NCI-H2227 treated with DMSO at 0.1 percent for 48 hours (cell line): ENCODE results near the gene IRF8.
"Not testable (repeated sequence)": the region's sequence is repeated elsewhere in the genome, so short reads cannot be mapped to it uniquely, and the experiment has no call there.

Experiments
- DNase-seq: peaks from one replicate; lab custom pipeline; 2025; lab: John Stamatoyannopoulos, UW

The IRF8 gene

DNA sequence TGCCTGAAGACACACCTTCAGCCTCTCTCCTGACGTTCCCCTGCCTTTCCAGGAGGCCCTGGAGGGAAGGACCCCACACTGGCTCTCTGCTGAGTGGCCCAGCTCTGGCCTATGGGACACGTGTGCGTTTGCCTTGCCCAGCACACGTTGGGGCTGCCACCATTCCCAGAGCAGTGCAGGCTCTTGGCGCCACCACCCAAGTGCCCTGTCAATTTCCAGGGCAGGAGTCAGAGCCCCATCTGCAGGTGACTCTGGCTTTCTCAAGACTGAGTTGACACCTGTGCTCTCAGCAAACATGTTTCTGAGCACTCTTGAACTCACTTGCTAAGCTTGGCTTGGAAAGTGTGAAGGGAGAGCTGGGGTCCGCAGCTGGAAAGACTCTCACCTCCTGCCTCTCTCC is 4.7 kb upstream of the IRF8 start:
- DNase-seq: no peak

DNA sequence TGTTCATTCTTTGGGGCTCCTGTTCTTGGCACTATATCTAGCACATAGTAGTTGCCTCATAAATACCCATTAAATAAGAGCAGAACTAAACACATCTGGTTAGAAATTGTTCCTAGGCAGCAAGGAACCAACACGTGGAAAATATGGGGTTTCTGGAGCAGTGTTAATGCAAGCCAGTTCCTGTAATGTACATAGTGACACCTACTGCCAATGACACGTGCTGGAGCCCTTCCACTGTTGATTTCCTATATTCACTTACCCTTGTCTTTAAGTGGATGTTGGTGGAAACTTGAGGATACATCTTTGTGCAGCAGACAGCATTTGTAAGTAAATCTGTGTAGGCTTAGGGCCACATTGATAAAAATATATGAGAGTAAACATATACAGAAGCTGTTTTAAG is 1.6 kb upstream of the IRF8 start:
- DNase-seq: no peak

DNA sequence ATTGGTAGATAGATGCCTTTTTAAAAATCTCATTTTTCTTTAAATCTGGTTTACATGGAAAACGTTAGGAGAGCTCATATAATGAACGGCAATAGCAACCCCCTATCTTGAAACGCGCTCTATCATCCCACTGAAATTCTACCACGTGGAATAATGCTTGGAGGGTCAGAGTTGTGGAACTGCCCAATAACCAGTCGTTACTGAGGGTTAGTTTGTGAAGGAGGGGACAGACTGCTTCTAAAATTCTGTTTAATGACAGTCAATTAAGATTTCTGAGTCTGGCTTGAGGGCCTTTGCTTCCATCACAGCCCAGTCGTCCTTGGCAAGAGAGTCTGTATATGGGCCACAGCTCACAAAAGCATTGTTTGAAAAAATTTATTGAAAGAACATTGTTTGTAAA is 482 bp downstream of the IRF8 start:
- no peak for DNase-seq

DNA sequence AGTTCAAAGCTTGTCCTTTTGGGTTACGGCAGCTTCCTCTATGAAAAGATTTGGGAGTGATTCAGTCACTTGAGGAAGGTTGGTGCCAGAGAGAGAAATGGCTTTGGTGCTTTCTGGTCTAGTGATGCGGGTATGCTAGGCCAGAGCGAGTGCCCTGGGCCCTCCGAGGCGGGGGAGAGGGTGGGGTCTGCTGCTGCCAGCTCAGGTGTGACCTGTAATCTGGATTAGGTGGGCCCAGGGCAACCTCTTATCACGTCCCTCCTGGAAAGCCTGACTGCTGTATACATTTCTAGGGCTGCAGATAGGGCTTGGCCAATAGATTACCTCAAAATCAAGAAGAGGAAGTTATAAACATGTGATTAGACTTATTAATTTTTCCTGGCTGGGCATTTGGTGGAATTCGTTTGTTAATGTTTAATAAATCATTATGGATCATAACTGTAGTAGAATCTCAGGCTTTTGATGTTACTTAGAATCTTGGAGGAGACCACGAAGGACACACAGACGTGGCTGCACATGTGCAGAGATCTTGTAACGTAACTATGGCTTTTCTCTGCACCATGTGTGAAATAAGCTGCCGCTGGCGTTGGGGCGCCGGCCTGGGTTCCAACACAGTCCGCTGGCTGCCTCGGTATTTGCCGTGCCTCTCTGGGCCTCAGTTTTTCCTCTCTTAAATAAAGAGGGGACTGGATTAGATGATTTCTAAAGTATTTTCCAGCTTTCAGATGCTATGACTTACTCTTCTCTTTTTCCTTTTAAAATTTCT is 1.2 kb downstream of the IRF8 start:
- no peak for DNase-seq

DNA sequence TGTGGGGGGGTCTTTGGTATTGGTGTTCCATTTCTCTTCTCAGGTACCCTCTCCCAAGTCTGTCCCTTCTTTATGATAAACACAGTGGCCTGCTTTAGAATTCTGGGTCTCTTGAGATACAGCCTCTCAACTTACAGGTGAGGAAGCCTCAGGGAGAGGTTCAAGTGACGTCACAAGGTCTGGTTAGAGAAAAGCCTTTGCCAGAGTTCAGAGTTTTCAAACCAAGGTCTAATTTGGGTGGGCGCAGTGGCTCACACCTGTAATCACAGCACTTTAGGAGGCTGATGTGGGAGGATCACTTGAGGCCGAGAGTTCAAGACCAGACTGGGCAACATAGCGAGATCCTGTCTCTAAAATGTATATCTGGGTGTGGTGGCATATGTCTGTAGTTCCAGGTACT is 2.1 kb downstream of the IRF8 start:
- DNase-seq: no peak

DNA sequence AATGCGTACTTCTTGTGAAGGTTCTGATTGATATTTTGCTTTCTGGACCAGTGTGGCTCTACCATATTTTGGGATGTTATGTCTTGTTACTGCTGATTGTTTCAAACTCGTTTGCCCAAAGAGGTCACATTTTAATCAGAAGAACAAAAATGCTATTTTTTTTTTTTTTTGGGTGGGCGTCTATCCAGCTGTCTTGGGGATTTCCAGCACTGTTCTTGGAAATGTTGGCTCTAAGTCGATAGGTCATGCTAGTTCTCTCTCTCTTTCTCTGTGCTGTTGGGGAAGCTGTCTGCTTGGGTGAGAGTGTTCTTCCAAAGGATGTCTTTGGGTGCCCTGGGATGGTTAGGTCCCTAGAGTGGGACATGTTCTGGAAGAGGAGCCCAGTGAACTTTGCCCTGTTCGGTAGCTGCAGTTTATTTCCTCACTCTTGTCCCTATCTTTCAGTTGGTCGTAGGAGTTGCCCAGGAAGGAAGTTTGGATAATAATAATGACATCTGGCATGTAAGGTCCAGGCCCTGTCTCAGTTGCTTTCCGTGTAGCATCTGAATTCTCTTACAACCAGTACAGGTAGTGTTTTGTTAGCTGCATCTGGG is 2.9 kb downstream of the IRF8 start:
- DNase-seq: no peak

DNA sequence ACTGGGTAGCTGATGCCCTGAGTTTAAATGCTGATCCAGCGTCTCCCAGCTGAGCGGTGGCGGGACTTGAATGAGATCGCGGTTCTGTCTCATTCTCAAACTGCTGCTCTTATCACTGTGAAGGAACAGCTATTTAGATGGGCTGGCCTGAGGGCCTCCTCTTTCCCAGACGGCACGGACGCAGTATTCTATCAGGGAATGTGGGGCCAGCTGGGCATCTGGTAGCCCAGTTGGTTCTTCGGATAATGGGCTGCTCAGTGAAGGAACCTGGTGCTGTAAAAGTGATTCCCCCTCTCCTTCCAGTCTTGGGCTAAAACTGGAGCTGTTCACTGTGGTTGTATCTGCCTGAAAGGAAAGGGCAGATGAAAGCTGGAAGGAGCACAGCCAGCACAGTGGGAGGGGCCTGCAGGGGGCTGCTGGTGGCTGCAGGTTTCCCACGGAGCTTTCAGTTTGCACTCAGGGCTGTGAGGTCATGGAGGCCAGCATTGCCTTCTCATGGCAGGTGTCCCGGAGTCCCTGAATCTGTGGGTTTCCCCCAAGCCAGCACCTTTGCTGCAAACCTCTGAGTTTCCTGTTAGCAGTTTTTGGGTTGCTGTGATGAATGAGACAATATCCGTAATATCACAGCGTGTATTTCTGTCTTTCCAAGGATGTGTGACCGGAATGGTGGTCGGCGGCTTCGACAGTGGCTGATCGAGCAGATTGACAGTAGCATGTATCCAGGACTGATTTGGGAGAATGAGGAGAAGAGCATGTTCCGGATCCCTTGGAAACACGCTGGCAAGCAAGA is 3.6 kb downstream of the IRF8 start:
- no peak for DNase-seq

DNA sequence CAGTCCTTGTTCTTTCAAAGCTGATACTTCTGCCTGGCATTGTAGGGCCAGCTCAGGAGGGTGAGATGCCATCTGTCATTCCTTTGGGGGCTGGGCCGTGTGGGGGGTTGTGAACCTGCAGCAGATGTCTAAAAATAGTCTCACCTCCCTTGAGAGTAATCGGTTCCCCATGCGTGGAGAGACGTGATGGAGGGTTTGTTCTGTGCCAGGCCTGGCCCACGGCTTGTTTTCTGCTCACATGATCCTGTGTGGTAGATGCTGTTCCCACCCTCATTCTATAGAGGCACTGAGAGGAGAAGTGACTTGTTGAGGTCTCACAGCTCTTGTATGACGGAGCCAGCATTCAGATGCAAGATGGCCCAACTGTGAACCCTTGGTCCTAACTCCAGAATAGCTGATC is 4.6 kb downstream of the IRF8 start:
- no peak for DNase-seq

DNA sequence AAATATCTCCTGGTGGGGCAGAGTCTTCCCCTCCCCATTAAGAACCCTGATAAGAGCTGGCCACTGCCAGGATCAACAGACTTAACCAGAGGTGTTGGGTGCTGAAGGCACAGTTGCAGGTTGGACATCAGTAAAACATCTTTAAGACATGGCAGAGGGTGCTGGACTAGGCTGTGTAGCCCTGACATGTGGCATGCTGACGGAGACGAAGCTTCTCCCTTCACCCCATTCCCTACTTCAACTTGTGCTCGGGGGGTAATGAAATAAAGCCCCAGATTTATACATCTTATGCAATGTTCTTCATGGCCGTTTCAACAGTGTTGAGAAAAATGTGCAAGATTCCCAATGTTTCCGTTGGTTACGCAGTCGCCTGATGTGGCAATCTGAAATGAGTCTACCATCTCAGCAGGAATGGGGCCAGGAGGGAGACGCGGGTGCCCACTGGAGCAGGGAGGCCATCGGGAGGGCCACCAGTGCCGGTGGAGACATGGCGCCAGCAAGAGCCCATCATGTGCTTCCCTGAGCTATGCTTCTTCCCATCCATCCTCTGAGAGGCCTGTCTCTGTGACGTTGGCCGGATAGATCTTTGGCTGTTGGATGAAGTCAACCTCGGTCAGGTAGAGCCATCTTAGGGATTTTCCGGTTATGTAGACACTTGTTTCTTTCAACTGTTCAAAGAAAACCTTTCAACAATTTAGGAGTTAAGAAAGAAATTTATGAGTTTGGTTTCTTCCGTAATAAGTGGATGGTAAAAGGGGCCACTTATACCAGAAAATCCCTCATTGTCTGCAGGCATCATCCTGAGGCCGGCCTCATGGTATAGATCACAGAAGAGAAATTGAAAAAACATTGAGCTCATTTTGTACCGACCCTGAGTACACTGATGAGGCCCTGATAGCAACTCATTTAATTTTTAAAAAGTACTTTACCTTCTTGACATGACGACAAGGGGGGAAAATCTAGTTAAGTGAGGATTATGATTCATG is 6.4 kb downstream of the IRF8 start:
- no peak for DNase-seq

DNA sequence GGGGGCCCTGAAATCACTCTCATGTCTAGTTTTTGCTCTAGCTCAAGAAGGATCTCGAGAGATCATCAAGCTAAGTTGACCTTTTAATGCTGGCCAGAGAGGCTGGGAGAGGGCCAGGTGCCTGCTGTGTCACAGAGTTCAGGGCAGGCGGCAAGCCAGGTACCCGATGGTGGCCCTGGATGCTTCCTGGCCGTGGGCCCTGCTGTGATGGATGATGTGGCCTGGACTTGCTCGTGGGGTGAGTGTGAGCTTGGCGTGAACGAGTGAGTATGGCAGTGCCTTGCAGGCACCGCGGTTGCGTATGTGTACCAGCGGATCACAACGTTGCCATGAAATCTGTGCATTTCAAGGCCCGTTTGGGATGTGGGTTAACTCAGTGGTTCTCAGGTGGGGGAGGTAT is 7.4 kb downstream of the IRF8 start:
- no peak for DNase-seq

DNA sequence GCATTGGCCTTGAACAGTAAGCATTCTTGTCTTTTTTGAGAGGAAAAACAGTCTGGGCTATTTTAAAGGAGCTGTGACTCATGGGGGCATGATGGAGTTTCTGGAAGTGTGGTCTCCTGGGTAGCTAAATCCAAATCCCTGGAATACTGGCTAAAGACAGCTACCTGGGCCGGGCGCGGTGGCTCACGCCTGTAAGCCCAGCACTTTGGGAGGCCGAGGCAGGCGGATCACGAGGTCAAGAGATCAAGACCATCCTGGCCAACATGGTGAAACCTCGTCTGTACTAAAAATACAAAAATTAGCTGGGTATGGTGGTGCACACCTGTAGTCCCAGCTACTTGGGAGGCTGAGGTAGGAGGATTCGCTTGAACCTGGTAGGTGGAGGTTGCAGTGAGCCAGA is 8.3 kb downstream of the IRF8 start:
- DNase-seq: not testable (repeated sequence)

DNA sequence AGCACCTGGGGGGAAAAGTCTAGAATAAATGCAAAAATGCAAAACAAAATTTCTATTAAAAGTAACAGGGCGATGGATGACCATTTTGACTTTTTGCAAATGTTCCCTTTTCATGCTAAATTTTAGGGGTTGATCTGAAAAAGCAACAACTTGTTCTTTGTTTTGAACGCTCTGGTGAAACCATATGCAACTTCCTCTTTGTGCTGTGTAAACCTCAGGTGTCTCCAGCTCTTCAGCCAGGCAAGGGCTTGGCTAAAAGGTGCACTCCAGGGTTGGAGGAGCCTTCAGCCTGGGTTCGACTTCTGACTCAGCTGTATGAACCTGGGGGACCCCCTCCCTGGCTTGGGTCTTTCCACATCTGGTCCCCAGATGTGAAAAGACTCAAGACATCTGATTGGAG is 9.5 kb downstream of the IRF8 start:
- DNase-seq: no peak

DNA sequence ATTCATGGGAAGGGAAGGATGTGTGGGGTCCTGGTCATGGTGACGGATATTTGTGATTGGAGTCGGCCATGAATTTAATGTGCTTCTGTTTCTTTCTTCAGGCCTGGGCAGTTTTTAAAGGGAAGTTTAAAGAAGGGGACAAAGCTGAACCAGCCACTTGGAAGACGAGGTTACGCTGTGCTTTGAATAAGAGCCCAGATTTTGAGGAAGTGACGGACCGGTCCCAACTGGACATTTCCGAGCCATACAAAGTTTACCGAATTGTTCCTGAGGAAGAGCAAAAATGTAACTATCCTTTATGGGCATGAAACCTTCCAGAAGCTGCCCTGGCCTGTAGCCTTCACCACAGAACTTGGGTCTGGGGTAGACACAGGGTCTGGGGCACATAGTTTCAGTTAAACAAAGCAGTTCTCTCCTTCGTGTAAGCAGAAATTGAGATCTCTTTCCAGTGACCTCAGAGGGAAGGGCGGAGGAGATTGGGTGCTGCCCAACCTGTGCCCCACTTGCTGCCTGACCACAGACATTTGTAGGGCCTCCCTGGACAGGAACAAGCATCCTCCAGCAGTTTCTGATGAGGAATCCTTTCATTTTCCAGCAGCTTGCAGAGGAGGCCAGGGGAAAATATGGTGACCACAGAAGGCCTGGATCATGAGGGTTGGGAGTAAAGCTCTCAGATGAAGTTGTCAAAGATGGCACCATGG is 10.1 kb downstream of the IRF8 start:
- no peak for DNase-seq

DNA sequence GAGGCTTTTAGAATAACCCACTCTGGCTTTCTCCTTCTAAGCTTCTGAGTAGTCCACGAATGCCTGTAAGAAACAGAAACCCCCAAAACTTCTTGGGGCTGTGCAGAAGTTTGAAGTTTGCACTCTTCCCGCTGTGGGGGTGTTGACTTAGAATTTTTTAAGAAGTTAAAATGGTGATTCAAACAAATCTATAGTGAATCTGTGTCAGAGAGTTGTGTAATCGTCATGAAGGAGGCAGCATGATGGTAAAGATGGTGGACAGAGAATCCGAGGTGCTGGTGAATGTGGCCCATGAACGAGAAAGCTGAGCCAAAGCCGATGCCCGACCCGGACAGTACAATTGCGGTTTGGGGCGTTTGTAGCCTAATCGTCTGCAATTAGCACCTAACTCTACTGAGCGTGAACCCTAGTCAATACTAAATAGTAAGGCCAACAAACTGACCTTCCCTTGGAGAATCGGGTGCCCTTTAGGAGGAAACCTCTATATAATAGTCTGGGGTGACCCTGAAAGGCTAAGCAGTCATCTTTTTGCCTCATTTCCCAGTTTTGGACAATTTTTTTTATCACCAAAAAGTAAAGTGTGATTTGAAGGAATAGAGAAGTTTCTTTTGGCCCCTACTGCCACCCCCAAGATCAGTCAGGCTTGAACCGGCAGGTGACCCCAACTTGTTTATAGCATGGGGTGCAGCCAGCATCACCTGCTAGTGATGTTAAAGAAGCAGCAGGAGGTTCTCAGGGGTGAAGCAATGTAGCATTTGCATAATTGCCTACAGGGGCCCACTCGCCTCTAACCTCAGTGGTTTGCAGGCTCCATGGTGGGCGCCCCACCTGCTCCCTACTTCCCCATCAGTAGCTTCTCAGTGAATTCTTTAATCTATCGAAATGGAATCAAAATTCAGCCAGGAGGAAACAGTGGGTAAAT is 11.2 kb downstream of the IRF8 start:
- DNase-seq: no peak

DNA sequence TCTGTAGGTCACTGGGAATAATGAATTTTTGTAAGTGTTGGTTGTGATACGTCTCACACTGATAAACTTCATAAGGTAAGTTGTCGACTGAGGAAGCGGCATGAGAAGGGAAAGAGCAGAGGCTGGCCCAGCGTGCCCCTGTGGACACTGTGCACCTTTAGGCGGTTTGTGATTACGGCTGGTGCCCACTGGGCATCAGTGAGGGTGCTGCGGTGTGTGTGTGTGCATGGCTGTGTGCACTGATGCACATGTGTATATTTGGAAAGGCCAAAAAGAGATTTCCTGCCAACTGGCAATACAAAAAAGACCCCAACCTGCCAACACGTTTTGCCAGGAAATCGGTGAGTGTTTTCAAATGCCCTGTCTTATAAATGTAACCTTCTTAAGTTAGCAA is 11.9 kb downstream of the IRF8 start:
- DNase-seq: no peak

DNA sequence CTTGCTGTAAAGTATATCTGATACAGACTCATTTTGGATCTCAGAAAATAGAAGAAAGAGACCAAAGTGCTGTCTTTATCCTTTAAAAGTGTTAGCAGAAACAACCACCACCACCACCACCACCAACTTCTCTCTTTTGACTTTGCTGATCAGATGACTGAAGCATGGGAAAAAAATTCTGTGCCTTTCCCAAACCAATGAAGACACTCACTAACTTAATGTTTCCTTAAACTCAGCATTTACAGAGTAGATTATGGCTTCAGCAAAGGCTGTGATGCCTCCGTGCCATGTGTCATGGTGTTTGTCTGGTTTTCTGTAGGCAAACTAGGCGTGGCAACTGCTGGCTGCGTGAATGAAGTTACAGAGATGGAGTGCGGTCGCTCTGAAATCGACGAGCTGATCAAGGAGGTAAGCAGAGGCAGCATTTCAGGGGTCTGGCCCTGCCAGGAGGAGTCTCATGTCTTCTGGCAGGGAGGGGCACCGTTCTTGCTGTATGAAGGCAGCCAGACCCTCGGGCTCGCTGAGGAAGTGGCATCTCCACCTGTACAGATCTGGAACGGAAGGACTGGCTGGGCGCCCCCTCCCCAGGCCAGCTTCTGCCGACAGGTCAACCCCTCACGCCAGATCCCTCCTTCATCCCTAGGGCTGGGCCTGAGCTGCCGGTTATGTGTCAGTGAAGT is 12.4 kb downstream of the IRF8 start:
- no peak for DNase-seq

DNA sequence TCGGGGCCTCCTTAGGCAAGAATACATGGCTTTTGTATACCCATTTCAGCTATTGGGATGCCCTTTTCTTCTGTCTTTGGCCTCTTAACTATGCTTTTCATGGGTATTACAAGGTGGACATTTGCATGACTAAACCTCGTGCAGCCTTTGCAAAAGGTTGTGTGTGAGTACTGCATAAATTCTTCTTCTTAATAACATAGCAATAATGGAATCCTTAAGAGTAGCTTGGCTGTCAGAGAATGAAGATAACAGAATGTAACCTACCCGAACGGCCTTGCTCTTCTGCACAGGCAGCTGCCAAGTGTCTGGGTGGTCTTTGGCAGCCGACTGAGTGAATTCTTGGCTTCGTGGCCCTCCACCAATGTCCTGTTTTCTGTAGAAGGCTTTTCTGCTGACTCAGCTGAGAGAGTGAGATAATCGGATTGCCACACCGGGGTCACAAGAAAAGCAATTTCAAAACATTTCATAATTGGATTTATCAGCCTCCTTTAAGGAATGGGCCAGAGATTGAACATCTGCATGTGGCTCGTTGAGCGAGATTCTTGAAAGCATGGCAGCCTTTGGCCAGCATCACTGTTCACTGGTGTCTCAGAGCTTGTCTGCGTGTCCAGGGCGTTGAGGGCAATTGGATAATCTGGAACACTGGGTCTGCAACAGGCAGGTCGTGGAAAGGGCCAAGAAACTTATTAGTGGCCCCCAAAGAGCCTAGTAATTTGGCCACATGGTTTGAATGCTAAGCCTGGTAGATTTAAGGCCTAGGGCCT is 13.4 kb downstream of the IRF8 start:
- DNase-seq: no peak

DNA sequence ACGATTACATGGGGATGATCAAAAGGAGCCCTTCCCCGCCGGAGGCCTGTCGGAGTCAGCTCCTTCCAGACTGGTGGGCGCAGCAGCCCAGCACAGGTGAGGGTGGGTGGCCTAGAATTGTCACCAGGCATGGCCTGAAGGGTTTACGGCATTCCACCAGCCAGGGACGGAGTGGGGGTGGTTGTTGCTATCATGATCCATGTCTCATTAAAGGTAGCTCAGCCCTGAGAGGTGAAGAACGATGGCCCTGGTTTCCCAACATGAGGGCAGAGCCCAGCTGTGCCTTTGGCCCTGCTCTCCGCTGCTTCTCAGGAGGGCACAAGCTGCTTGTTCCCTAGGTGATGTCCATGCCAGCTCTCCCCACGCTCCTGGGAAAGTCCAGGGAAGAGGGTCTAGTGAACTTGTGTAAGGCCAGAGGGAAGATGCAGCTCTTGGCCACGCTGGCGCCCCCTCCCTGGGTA is 14.2 kb downstream of the IRF8 start:
- no peak for DNase-seq
